NCI-H1694 (cell line): ENCODE measurements around the gene VWA1.
"Not testable (repeated sequence)": the region's sequence is repeated elsewhere in the genome, so short reads cannot be mapped to it uniquely, and the experiment has no call there.

Source experiments
- DNase-seq: peaks from one replicate; lab custom pipeline; 2025; lab: John Stamatoyannopoulos, UW

Gene VWA1

DNA sequence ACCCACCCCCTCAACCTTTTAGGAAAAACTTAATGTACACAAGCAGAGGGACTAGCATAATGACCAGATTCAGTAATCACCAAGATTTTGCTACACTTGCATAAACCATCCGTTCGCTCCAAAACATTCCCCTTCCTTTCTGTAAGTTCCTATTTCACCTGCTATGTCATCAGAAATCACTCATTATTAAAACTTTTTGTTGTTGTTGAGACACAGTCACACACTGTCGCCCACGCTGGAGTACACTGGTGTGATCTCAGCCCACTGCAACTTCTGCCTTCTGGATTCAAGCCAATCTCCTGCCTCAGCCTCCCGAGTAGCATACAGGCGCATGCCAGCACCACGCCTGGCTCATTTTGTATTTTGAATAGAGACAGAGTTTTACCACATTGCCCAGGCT is 31.8 kb upstream of the VWA1 start:
- no peak for DNase-seq

DNA sequence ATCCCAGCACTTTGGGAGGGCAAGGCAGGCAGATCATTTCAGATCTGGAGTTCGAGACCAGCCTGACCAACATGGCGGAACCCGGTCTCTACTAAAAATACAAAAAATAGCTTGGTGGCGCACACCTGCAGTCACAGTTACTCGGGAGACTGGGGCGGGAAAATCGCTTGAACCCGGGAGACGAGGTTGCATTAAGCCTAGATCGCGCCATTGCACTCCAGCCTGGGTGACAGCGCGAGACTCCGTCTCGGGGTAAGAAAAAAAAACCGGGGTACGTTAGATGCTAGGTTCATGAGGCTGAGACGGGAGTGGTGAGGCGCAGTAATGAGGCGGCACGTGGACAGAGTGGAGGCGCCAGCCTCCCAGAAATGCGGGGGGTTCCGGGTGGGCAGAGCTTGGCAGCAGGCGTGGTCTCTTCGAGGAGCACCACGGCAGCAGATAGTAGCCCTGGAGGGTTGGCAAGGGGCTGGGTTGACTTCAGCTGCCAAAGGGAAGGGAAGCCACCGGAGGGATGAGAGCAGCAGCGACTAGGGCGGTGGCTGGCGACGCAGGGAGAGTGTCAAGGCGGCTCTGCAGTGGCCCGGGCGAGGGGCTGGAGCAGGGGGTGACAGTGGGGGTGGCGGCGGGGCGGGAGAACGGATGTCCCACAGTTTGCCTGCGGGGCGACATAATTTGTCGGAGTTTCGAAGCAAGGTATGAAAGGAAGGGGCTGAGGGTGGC is 29.2 kb upstream of the VWA1 start:
- no peak for DNase-seq

DNA sequence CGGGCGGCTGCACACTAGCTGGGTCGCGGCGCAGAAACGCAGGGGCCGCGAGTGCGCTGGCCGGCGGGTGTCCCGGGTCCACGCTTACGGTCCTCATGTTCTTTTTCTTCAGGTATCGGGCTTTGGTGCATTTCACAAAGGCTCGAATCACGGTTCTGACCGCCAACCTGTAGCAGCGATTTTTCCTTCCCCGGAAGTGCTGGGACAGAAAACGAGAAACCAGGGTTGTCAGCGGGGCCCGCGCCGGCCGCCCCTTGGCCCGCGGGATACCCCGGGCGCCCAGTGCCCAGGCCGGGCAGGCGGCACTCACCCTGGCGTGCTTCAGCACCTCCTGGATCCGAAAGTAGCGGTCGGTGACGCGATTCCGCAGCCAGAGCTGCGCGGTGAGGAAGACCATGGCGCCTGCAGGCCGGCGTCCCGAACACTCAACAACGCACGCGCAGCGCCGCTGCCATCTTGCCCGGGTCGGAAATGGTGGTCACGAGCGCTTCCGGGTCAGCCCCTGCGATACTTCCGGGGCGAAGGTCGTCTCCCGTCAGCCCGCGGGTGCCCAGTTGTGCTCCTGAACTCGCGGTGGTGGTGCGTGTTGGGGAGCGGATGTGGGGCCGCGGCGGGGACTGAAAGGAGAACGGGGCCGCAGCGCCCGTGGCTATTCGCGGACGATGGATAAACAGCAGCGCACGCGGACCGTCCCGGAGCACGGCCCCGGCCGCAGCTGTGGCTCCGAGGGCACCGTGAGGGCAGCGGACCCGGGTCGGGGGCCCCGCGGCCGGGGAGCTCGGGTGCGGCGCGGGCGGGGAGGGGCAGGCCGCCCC is 28.5 kb upstream of the VWA1 start, which contains the start of gene MRPL20:
Gene MRPL20 (minus strand): TSS at position 473 of the 815 bp plus-strand sequence. CDS start 76 bp downstream, at position 397.
- peak; percentile 67 for DNase-seq

DNA sequence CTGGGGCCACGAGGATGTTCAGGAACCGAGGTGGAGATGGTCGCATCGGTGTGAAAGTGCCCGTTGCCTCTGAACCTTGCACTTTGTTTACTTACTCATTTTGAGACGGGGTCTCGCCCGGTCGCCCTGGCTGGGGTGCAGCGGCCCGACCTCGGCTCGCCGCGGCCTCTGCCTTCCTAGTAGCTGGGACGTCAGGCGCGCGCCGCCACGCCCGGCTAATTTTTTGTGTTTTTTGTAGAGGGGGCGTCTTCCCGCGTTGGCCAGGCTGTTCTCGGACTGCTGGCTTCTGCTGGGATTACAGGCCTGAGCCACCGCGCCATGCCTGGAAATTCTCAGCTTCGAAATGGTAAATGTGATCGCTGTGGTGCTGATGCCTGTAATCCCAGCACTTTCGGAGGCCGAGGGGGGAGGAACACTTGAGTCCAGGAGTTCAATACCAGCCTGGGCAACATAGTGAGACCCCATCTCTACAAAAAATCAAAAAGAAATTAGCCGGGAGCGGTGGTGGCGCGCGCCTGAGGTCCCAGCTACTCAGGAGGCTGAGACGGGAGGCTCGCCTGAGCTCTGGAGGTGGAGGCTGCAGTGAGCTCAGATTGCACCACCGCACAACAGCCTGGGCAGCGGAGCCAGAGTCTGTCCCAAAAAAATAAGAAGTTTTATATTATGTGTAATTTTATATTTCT is 27.7 kb upstream of the VWA1 start:
- no peak for DNase-seq

DNA sequence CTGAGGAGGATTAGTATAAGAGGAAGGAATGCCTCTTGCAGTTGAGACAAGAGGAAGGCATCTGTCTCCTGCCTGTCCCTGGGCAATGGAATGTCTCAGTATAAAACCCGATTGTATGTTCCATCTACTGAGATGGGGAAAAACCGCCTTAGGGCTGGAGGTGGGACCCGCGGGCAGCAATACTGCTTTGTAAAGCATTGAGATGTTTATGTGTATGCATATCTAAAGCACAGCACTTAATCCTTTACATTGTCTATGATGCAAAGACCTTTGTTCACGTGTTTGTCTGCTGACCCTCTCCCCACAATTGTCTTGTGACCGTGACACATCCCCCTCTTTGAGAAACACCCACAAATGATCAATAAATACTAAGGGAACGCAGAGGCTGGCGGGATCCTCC is 25.3 kb upstream of the VWA1 start:
- not testable (repeated sequence) for DNase-seq

DNA sequence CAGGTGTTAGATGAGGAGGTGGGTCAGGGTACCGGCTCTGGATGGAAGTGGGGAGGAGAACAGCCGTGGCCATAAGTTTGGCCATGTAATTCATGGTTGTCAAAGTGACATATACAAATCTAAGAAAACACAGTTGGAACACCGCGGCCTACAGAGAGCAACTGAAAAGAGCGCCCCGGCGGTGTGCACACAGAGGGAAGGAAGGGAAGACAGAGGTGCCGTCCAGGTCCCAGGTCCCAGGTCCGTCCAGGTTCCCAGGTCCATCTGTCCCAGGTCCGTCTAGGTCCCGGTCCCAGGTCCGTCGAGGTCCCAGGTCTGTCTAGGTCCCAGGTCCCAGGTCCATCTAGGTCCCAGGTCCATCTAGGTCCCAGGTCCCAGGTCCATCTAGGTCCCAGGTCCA is 23.9 kb upstream of the VWA1 start:
- DNase-seq: no peak

DNA sequence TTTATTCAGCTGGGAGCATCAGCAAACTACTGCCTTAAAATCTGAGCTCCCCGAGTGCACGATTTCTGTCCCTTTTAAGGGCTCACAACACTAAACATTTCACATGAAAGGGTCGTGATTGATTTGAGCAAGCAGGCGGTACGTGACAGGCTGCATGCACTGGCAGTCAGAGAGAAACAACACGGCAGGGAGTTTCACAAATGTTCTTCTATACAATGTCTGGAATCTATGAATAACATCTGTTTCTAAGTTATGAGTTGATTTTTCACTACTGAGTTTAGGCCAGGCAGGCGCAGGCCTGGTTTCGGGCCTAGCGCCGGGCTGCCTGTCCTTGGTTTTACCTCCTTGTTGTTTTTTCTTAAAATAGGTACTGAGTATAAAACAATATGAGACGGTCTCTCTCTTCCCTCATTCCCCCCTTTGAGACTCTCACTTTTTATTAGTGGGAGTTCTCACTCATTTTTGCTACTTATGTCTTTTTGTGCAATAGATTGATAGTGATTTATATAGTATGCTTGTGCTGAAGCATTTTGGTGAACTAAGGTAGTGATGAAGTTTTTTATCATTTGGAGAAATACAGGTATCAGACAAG is 23.1 kb upstream of the VWA1 start:
- DNase-seq: not testable (repeated sequence)

DNA sequence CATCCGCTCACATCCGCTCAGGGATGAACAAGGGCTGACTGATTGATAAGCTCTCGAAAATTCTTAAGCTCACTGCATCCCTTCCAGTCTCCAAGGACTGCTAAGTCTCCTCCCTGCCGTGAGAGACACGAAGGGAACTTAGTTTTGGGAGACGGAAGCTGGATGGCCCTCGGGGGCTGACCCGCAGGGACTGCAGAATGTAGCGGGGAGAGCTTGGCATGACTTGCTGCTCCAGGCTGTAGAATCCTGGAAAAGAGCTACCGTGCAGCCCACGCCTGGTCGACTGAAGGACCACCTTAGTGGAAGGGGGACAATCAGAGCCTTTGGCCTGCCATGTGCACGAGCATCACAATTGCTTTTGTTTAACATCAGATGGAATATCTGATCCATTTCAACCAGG is 19.7 kb upstream of the VWA1 start:
- DNase-seq: no peak

DNA sequence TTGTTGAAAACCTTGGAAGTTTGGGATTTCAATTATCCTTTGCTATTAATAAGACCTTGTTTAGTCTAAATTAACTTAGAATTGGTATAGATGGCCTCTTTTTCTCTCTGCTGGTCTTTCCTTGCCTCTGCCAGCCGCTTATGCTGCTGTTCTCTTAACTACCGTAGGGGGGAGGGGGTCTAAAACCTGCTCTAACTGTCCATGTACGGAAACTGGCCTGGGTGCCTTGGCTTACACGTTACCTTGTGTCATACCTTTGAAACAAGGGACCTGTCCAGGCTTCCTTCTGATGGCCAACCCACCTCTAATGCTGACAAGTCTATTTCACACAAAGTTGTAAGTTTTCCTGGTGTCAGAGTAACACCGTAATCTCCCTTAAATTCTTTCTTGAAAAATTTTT is 18.1 kb upstream of the VWA1 start:
- not testable (repeated sequence) for DNase-seq

DNA sequence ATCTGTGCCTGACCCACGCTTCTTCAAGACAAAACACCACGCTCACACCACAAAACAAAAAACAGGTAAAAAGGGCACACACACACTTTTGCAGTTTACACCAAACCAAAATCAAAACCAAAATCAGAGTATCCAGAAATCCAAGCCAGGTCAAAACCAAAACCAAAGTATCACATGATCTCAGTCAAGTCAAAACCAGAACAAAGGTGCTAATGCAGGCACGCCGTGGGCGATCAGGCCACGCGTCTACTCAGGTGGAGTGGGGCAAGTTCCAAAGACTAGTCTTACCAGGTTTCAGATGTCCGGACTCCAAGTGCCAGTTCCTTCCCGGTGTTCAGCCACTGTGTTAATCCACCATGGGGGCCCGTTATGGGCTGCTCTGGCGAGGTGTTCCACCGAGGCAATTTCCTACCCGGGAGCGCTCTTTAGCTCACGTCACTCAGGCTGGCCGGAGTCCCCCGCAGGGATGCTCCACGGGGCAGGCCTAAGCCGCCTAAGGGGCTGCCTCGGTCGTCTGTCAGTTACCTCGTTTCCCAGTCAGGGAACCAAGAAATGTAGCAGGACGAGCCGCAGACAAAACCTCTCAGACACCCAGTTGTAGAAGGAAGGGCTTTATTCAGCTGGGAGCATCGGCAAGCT is 17.5 kb upstream of the VWA1 start:
- not testable (repeated sequence) for DNase-seq

DNA sequence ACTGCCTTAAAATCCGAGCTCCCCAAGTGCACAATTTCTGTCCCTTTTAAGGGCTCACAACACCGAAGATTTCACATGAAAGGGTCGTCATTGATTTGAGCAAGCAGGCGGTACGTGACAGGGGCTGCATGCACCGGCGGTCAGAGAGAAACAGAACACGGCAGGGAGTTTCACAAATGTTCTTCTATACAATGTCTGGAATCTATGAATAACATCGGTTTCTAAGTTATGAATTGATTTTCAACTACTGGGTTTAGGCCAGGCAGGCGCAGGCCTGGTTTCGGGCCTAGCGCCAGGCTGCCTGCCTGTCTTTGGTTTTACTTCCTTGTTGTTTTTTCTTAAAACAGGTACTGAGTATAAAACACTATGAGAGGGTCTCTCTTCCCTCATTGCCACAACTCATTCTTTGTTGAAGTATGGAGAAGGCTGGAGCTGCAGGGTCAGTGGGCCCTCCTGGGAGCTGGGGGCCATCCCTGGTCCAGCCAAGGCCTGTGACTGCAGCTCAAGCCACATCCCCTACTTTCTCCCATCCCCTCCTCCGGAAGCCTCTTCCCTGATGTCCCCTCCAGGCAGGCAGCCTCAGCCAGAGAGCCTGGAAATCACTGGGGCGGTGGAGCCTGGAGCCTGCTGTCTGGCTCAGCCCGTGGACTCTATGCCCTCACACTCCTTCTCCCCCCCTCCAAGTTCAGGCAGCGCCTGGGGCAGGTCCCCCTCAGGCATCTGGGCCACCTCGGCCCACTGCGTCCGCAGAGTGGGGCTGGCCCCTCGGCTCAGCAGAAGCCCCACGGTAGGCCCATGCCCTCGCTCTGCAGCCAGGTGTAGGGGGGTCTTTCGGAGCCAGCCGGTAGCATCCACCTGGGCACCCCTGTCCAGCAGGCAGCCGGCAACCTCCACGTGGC is 16.8 kb upstream of the VWA1 start:
- DNase-seq: no peak

DNA sequence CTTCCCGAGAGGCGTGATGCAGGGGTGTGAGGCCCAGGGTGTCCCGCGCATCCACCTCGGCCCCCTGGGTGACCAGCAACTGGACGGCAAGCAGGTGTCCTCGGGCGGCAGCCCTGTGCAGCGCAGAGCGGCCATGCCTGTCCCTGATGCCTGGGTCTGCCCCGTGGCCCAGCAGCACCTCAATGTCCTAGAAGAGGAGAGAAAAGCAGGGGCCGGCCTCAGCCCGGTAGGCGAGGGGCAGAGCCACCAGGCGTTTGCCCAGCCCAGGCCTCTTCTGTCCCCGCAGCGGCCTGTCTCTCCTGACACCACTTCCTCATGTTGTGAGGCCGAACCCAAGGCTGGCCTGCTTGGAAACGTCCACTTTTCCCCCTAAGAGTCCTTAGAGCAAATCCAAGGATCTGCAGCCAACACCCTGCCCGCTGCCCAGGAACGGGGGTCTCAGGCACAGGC is 16.1 kb upstream of the VWA1 start:
- no peak for DNase-seq

DNA sequence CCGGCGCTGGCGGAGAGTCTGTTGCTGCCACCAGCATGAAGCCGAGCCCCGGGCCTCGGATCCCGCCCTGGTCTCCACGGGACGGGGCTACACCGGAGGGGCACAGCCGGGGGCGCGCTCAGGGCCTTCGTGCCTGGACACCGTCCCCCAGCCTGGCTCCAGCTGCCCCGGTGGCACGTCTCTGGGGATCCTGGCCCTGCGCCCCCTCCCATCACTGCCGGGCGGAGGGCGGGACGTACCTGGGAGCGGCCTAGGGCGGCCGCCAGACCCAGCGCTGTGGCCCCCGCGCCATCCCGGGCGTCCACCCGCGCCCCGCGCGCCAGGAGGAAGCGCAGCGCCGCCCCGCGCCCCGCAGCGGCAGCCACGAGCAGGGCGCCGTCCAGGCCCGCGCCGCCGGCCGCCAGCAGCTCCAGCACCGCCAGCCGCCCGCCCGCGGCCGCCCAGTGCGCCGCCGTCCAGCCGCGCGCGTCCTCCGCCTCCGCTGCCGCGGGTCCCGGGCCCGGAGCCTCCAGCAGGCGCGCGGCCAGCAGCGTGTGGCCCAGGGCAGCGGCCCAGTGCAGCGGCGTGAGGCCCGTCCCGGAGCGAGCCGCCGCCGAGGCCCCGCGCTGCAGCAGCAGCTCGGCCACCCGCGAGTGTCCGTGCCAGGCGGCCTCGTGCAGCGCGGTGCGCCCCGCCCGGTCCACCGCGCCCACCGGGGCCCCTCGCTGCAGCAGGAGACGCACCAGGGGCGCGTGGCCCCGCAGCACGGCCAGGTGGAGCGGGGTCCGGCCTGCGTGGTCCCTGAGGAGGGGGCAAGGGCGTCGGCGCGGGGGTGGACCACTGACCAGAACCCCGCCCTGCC is 15.5 kb upstream of the VWA1 start:
- no peak for DNase-seq

DNA sequence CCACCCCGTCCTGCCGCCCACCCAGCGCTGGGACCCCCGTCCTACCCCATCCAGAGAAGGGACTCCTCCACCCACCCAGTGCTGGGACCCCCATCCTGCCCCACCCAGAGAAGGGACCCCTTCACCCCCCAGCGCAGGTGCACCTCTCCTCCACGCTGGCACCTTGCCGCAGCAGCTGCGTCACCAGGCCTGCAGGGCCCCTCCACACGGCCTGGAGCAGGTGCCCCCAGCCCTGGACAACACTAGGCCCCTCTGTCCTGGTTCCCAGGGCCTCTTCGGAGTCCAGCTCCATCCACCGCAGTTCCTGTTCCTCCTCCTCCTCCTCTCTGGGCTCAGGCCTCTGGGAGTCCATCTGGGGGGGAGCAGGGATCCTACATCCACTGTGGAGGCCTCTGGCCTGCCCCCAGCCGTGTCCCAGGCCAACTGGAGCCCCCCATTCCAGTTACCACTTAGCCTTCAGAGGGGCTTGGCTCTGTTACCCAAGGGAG is 14.8 kb upstream of the VWA1 start:
- DNase-seq: no peak

DNA sequence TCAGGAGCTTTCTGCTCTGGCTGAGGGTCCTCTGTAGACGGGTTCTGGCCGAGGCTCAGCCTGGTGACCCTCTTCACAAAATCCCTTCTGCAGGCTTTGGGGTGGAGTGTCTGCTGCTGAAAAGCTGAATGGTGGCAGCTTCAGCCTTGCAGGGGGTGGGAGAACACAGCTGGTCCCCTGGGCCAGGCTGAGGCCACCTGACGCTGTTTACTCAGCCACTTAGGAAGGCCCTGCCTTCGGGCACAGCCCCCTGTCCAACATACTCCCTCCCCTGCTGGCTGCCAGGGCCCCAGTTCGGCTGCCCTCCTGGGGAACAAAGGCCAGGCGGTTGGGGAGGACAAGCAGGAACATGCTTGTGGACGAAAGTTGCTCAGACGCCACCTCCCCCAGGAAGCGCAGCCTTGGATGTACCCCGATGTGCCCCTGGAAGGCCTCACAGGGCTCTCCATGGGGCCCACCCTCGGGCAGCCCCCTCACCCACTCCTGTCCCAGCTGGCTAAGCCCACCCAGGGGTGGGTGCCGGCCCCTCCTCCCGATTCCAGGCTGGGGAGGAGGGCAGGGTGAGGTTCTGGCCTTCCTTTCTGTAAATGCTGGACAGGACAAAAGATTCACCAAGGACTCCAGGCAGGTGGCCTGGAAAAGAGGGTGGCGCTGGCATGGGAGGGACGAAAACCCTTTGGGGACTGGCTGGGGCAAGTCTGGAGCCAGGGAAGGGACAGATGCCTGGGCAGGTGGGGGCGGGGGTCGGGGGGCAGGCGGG is 14.2 kb upstream of the VWA1 start, which contains the start of gene ANKRD65:
Gene ANKRD65 (minus strand): TSS at position 130 of the 760 bp plus-strand sequence. CDS start 271 bp downstream, outside the sequence.
- DNase-seq: peak; percentile 48

DNA sequence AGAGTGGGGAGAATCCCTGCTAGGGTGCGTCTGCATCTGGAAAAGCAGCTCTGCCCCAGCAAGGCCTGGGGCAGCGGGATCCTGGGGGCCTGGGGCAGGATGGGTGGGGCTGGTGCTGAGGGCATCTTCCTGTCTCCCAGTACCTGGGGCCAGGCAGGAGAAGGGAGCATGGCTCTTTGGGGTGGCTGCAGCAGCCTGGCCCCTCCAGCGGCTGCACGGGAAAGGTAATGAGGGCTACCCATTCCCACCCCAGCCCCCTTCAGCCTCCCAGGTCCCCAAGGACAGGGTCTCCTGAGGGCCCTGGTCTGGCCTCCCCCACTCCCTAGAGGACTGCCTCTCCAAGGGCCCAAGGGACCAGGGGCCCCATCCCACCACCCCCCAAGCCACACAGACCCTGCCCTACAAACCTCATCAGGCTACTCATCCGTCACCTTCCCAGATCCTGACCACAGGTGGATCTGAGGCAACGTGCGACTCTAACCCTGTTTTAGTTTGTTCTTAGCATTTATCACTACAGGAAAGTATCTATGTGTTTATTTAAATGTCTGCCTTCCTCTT is 13.5 kb upstream of the VWA1 start:
- DNase-seq: no peak

DNA sequence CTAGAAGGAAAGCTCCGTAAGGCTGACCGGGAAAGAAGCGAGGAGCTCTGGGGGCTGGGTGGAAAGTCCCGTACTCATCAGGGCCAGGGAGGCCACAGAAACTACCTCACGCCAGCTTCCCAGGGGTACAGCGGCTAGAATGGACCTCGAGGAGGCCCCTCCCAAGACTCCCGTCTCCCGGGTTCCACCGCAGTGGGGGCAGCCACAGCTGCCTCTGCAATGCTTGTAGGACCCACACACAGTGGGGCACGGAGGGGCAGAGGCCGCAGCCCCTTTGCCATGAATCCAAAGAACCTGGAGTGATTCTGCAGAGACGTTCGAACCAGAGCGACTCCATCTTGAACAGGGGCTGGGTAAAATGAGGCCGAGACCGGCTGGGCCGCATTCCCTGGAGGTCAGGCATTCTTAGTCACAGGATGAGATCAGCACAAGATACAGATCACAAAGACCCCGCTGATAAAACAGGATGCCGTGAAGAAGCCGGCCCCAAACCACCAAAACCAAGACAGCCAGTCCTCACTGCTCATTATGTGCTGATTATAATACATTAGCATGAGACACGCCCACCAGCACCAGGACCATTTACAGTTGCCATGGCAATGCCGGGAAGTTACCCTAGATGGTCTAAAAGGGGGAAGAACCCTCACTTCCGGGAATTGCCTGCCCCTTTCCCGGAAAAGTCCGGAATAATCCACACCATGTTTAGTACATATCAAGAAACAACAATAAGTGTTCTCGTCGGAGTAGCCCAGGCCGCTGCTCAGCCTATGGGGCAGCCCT is 12.8 kb upstream of the VWA1 start:
- DNase-seq: no peak

DNA sequence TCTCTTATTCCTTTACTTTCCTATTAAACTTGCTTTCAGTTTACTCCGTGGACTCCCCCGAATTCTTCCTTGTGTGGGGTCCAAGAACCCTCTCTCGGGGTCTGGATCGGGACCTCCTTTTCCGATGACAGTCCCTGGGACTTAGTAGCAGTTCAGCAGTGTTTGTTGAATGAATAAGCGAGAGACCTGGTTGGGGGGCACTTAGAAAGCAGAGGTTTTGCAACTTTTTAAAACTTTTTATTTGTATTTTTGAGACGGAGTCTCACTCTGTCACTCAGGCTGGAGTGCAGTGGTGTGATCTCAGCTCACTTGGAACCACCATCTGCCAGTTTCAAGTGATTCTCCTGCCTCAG is 12.3 kb upstream of the VWA1 start:
- DNase-seq: no peak
